VCaP (cell line): ENCODE measurements around the gene C3AR1.
"Not testable (repeated sequence)": the region's sequence is repeated elsewhere in the genome, so short reads cannot be mapped to it uniquely, and the experiment has no call there.

Source experiments
- H3K27ac ChIP-seq: fragments of 450-650 bp; 2 replicates; pipeline ENCODE4 v1.5.1; 2017
- CTCF ChIP-seq: fragments of 450-650 bp; conservative IDR thresholded peaks from 2 replicates; pipeline ENCODE4 v1.5.1; 2017; ENCODE audit warnings: mild to moderate bottlenecking, moderate library complexity

Gene C3AR1

GRCh38 chr12:8065991-8066594 lies at the start of gene C3AR1:
C3AR1 (minus strand) TSS chr12:8066359; CDS start chr12:8060185, 6,174 bp downstream.
- no peak within 1 kb of the TSS for H3K27ac ChIP-seq
- no peak for TF ChIP-seq CTCF

- H3K27ac ChIP-seq = not testable (repeated sequence)
These were observed 47.0 kb upstream of the C3AR1 start for GRCh38 chr12:8113117-8113516.

- peak; percentile 99 for TF ChIP-seq CTCF
- H3K27ac ChIP-seq = no peak overlapping the region; the same call in 1 of the 2 replicates
These were observed 42.7 kb upstream of the C3AR1 start for GRCh38 chr12:8108808-8109398.

- no peak overlapping the region for H3K27ac ChIP-seq
- no peak for TF ChIP-seq CTCF
These were observed 33.1 kb upstream of the C3AR1 start for GRCh38 chr12:8099235-8099634.

- TF ChIP-seq CTCF = no peak
- no peak overlapping the region for H3K27ac ChIP-seq
These were observed 30.2 kb upstream of the C3AR1 start for GRCh38 chr12:8096281-8096915.

GRCh38 chr12:8093291-8093690 lies 27.1 kb upstream of the C3AR1 start:
- TF ChIP-seq CTCF = no peak
- no peak overlapping the region for H3K27ac ChIP-seq

GRCh38 chr12:8089716-8090115 lies 23.6 kb upstream of the C3AR1 start:
- no peak for TF ChIP-seq CTCF
- no peak overlapping the region for H3K27ac ChIP-seq

GRCh38 chr12:8089277-8089676 lies 23.1 kb upstream of the C3AR1 start:
- H3K27ac ChIP-seq = not testable (repeated sequence)
